Naive thymus-derived CD4-positive, alpha-beta T cell (primary cell): Measurements from ENCODE around the gene NAA30. TPM values are rescaled to one million over a fixed set of nuclear protein-coding genes. Genes with fewer than 3 reads are reported as not detected.
A peak's percentile ranks its signal among the peaks of the same experiment; 100 is the strongest.

Experiments
- ATAC-seq: fragments of 150-1000 bp; cut with Tn5 transposase; 2 replicates; pipeline ENCODE4 v1.10.0; 2021; ENCODE audit warnings: mild to moderate bottlenecking, moderate library complexity
- CTCF ChIA-PET: fragments of 350-600 bp; sonication (Branson Sonifier 250); formaldehyde crosslinking; loops from one replicate; lab custom pipeline; 2021; ENCODE audit warnings: antibody characterized with exemption; lab: Charles Lee
- POLR2A ChIA-PET: fragments of 350-600 bp; sonication (Branson Sonifier 250); formaldehyde crosslinking; loops from one replicate; lab custom pipeline; 2021; ENCODE audit warnings: antibody characterized with exemption, inconsistent platforms; lab: Charles Lee
- DNase-seq, 9 donors: peaks; one replicate each; pipeline versions ENCODE4 v3.0.0 to v3.0.0-alpha.2; 2020 to 2022; ENCODE audit warnings: mixed read lengths in 1 of 9
- H3K27ac ChIP-seq: one replicate; pipeline ENCODE4 v1.7.0; 2013; ENCODE audit warnings: mild to moderate bottlenecking, low read depth, low read length, moderate library complexity
- H3K27me3 ChIP-seq, 2 donors: one replicate each; pipeline ENCODE4 v1.7.0; 2013; ENCODE audit warnings: low read length in 2 of 2, mild to moderate bottlenecking in 2 of 2, moderate library complexity in 2 of 2; ENCODE audit not compliant: control insufficient read depth in 2 of 2, insufficient read depth in 2 of 2
- H3K36me3 ChIP-seq, 3 experiments: 1 replicate in 2 of 3; 2 replicates in 1 of 3; pipeline ENCODE4 v1.7.0; 2013; ENCODE audit warnings: low read length in 3 of 3, mild to moderate bottlenecking in 3 of 3, moderate library complexity in 1 of 3; ENCODE audit not compliant: insufficient read depth in 3 of 3, control insufficient read depth in 2 of 3
- H3K4me1 ChIP-seq, 2 donors: one replicate each; pipeline ENCODE4 v1.7.0; 2013; ENCODE audit warnings: low read length in 2 of 2, mild to moderate bottlenecking in 2 of 2, moderate library complexity in 1 of 2; ENCODE audit not compliant: control insufficient read depth in 2 of 2, insufficient read depth in 2 of 2
- H3K4me3 ChIP-seq: 2 replicates; pipeline ENCODE4 v1.7.0; 2013; ENCODE audit warnings: mild to moderate bottlenecking, low read length
- H3K9me3 ChIP-seq, 3 experiments: 1 replicate in 2 of 3; 2 replicates in 1 of 3; pipeline ENCODE4 v1.7.0; 2013; ENCODE audit warnings: low read length in 3 of 3; ENCODE audit not compliant: control insufficient read depth in 2 of 3
- H3K27ac Mint-ChIP-seq, 9 donors: one replicate each; pipeline ENCODE4 v1.8.0; 2020 to 2022; ENCODE audit warnings: mixed read lengths in 9 of 9, mild to moderate bottlenecking in 8 of 9, moderate library complexity in 5 of 9, inconsistent platforms in 2 of 9
- H3K27me3 Mint-ChIP-seq, 5 donors: one replicate each; pipeline ENCODE4 v1.8.0; 2021 to 2022; ENCODE audit warnings: mixed read lengths in 5 of 5, mild to moderate bottlenecking in 1 of 5
- H3K36me3 Mint-ChIP-seq, 5 donors: one replicate each; pipeline ENCODE4 v1.8.0; 2020 to 2022; ENCODE audit warnings: mixed read lengths in 5 of 5, mild to moderate bottlenecking in 3 of 5, inconsistent platforms in 1 of 5
- H3K4me1 Mint-ChIP-seq, 7 donors: one replicate each; pipeline ENCODE4 v1.8.0; 2020 to 2022; ENCODE audit warnings: mixed read lengths in 7 of 7, mild to moderate bottlenecking in 3 of 7, inconsistent platforms in 1 of 7
- H3K4me3 Mint-ChIP-seq, 10 donors: one replicate each; pipeline ENCODE4 v1.8.0; 2020 to 2022; ENCODE audit warnings: mild to moderate bottlenecking in 10 of 10, mixed read lengths in 10 of 10, moderate library complexity in 6 of 10, inconsistent platforms in 2 of 10
- H3K9me3 Mint-ChIP-seq, 11 donors: one replicate each; pipeline ENCODE4 v1.8.0; 2020 to 2022; ENCODE audit warnings: mixed read lengths in 11 of 11, mild to moderate bottlenecking in 4 of 11, inconsistent platforms in 1 of 11, moderate library complexity in 1 of 11
- intact Hi-C, 2 donors: fragments of 100-400 bp; cut with micrococcal nuclease; formaldehyde crosslinking; loops; one replicate each; pipeline ENCODE4 v1.15.1; 2023
- polyA plus RNA-seq, 2 donors: library from polyadenylated mRNA; unstranded; fragments of 300-500 nt; fragmentation: Illumina TruSeq; gene quantifications; one replicate each; pipeline ENCODE4 v1.2.3, GENCODE V29; 2021
- total RNA-seq, 6 experiments: library from RNA in 5 of 6; stranded (reverse) in 5 of 6; gene quantifications; 1 replicate in 5 of 6; 2 replicates in 1 of 6; pipeline ENCODE4 v1.2.3 and lab custom pipeline; 2021 to 2026

The NAA30 gene
- total and polyA plus RNA-seq, 7 experiments from 2014 or later = 7.3 to 19.6 (median 15.9) TPM

DNA sequence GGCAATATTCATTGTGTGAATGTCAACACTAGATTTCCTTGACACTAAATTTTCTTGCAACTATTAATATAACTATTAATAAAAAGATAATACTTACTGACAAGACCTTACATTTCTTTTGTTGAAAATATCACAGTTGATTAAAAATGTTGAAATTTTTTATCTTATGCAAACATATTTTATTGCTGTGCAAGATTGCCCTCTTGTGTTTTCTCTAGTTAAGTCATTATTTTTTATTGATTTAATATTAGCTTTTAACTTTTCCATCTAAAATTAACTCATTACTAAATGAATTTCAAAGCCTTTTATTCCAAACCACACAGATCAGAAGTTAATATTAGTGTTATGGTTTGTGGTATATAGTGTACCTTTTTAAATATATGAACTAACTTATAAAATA, 11.7 kb upstream of the NAA30 start:
- H3K4me1 Mint-ChIP-seq = peaks cover 0 to 3% (median 0%) of the 10 kb centered on the region in 7 donors
- no peaks in the 10 kb centered on the region for H3K9me3 Mint-ChIP-seq
- H3K9me3 ChIP-seq = no peaks in the 10 kb centered on the region
- H3K27ac ChIP-seq = no peak overlapping the region
- no peak for ATAC-seq
- H3K4me3 ChIP-seq = no peak overlapping the region
- no peaks in the 10 kb centered on the region for H3K27me3 ChIP-seq
- intact Hi-C loops = no loop called here
- H3K4me3 Mint-ChIP-seq = no peak overlapping the region
- peaks cover 0 to 12% (median 4%) of the 10 kb centered on the region in 5 donors for H3K27me3 Mint-ChIP-seq
- no peak for DNase-seq
- H3K36me3 Mint-ChIP-seq = no peaks in the 10 kb centered on the region
- CTCF ChIA-PET = no interaction called here
- POLR2A ChIA-PET = no interaction called here
- no peak overlapping the region for H3K27ac Mint-ChIP-seq
- no peaks in the 10 kb centered on the region for H3K4me1 ChIP-seq
- no peaks in the 10 kb centered on the region for H3K36me3 ChIP-seq

DNA sequence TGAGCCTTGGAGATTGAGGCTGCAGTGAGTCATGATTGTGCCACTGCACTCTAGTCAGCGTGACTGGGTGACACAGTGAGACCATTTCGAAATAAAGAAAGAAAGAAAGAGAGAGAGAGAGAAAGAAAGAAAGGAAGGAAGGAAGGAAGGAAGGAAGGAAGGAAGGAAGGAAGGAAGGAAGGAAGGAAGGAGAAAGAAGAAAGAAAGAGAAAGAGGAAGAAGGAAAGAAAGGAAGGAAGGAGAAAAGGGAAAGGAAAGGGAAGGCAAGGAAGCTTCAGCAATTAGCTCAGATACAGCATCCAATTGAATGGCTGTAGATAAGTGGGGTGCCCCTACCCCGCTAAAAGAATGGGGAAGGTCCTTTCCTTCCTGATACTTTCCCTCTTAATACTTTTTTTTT, 9.5 kb upstream of the NAA30 start:
- H3K27ac ChIP-seq = no peak overlapping the region
- H3K36me3 ChIP-seq = no peaks in the 10 kb centered on the region
- Mint-ChIP-seq H3K27ac (no peak overlapping the region), H3K4me3 (no peak overlapping the region), H3K9me3 (no peaks in the 10 kb centered on the region), H3K27me3 (peaks cover 0 to 15% (median 4%) of the 10 kb centered on the region in 5 donors), H3K4me1 (peaks cover 0 to 3% (median 0%) of the 10 kb centered on the region in 7 donors), H3K36me3 (no peaks in the 10 kb centered on the region)
- H3K9me3 ChIP-seq = no peaks in the 10 kb centered on the region
- no peak for ATAC-seq
- ChIA-PET POLR2A (no interaction called here), CTCF (no interaction called here)
- DNase-seq = no peak
- no peaks in the 10 kb centered on the region for H3K4me1 ChIP-seq
- no peaks in the 10 kb centered on the region for H3K27me3 ChIP-seq
- no peak overlapping the region for H3K4me3 ChIP-seq
- intact Hi-C loops = no loop called here

DNA sequence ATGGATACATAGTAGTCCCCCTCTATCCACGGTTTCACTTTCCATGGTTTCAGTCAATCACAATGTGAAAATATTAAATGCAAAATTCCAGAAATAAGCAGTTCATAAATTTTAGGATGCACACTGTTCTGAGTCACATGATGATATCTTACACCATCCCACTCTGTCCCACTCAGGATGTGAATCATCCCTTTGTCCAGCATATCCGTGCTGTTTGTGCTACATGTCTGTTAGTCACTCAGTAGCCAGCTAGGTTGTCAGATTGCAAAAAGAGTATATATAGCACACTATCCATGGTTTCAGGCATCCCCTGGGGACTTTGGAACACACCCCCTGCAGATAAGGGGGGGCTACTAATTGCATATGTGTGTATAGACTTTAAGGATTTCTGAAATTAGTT, 8.1 kb upstream of the NAA30 start:
- intact Hi-C loops = no loop called here
- H3K36me3 Mint-ChIP-seq = no peaks in the 10 kb centered on the region
- H3K27me3 Mint-ChIP-seq = peaks cover 0 to 11% (median 4%) of the 10 kb centered on the region in 5 donors
- Histone ChIP-seq H3K4me1 (no peaks in the 10 kb centered on the region), H3K4me3 (no peak overlapping the region), H3K27me3 (no peaks in the 10 kb centered on the region), H3K27ac (no peak overlapping the region), H3K36me3 (no peaks in the 10 kb centered on the region), H3K9me3 (no peaks in the 10 kb centered on the region)
- H3K4me3 Mint-ChIP-seq = no peak overlapping the region
- no peak overlapping the region for H3K27ac Mint-ChIP-seq
- H3K4me1 Mint-ChIP-seq = peaks cover 0 to 3% (median 0%) of the 10 kb centered on the region in 7 donors
- ATAC-seq = peak; percentile 64
- ChIA-PET POLR2A (no interaction called here), CTCF (no interaction called here)
- DNase-seq = no peak
- no peaks in the 10 kb centered on the region for H3K9me3 Mint-ChIP-seq

DNA sequence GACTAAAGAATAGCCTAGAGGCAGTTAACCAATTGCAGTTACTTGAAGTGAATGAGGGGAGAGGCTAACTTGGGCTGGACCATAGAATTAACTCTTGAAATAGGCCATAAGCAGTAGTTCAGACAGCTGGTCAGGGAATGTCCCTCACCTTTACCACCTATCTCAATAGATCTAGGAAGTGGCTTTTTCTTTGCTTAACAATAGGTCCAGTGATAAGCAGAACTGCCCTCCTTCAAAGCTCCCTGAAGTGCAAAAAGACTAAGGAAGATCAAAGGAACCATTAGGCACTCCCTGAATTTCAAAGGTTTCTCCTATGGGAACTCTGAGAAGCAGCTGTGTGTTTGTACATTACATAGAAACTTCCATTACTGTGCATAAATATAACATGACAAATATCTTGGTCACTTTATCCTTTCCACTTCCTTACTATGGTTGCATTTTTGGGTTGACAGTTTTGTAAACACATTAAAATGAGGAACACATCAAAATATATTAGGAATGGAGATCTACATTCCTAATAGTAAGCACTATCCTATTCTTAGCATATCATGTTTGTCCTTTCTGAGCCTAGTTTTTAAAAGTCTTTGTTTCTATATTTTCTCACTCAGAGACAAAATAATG, 7.2 kb upstream of the NAA30 start:
- Mint-ChIP-seq H3K4me1 (peaks cover 0 to 3% (median 0%) of the 10 kb centered on the region in 7 donors), H3K36me3 (no peaks in the 10 kb centered on the region), H3K9me3 (no peaks in the 10 kb centered on the region), H3K27ac (no peak overlapping the region), H3K27me3 (peaks cover 0 to 9% (median 4%) of the 10 kb centered on the region in 5 donors), H3K4me3 (no peak overlapping the region)
- Histone ChIP-seq H3K27me3 (no peaks in the 10 kb centered on the region), H3K4me3 (no peak overlapping the region), H3K9me3 (no peaks in the 10 kb centered on the region), H3K27ac (no peak overlapping the region), H3K36me3 (no peaks in the 10 kb centered on the region), H3K4me1 (no peaks in the 10 kb centered on the region)
- DNase-seq (no peak), ATAC-seq (no peak)
- intact Hi-C loops = no loop called here
- CTCF ChIA-PET = no interaction called here
- POLR2A ChIA-PET = no interaction called here

DNA sequence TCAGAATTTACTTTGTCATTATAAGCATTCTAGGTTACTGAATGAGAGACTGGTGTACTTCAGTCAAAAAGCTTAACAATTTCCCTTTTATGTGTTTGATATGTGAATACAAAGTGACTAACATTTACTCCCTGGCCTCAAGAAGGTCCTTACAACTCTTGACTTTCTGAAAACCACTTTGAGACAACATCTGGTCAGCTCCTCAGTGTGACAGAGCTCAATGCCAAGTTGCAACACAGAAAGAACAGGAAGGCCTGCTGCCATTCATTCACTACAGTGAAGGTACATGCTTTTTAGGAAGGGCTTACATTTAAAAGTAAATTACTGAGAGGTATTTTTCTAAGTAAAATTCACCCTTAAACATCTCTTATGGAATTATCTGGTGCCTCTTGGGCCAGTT, 2.3 kb upstream of the NAA30 start:
- Mint-ChIP-seq H3K9me3 (no peaks in the 10 kb centered on the region), H3K4me3 (peak overlapping the region in 2 of 10 donors; percentile 6 to 27), H3K4me1 (peaks cover 18 to 36% (median 26%) of the 10 kb centered on the region in 7 donors), H3K27me3 (peaks cover 0 to 8% (median 0%) of the 10 kb centered on the region in 5 donors), H3K36me3 (no peaks in the 10 kb centered on the region), H3K27ac (peak overlapping the region in 3 of 9 donors; percentile 47 to 97 (median 85))
- no peak for ATAC-seq
- Histone ChIP-seq H3K9me3 (no peaks in the 10 kb centered on the region), H3K27ac (no peak overlapping the region), H3K36me3 (peaks cover 0 to 6% (median 0%) of the 10 kb centered on the region in 3 experiments), H3K4me1 (peaks cover 9 to 13% of the 10 kb centered on the region in 2 donors), H3K4me3 (no peak overlapping the region), H3K27me3 (no peaks in the 10 kb centered on the region)
- intact Hi-C loops = no loop called here
- ChIA-PET POLR2A (interaction anchor here (0.9 kb wide), 1 partner anchor 805 kb away, joined by 4 read pairs; no protein-coding TSS in a partner anchor), CTCF (no interaction called here)
- DNase-seq = no peak

DNA sequence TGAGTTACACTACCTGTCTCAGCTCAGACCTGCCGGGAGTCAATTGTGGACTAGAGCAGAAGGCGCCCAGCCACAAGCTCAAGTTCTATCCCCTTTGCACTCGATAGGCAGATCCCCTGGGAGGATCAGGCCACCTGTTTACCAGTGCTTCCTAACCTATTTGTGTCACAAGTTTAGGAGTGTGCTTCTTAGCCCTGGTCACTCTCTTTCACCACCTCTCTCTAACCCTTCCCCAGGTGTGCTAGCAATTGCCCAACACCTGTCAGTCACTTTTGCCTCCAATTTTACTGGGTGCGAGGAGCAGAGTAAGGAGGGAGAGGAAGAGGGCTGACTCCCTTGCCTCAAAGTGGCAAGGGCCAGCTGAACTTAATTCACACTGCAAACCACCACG, 745 bp upstream of the NAA30 start:
- ATAC-seq (no peak), DNase-seq (peak in 3 of 9 donors; percentile 2 to 21 (median 7))
- intact Hi-C loops = loop anchor here (1.0 to 10.0 kb wide), 16 partner anchors 120 to 1955 kb away; partner anchors contain the start of genes KIAA0586 (in 2 of the 2), TIMM9 (in 2 of the 2), TMEM260 (in 2 of the 2) and AP5M1 (in 1 of the 2)
- Histone ChIP-seq H3K36me3 (peaks cover 0 to 6% (median 0%) of the 10 kb centered on the region in 3 experiments), H3K27ac (peak overlapping the region; percentile 72), H3K27me3 (no peaks in the 10 kb centered on the region), H3K4me3 (peak overlapping the region; percentile 68), H3K9me3 (no peaks in the 10 kb centered on the region), H3K4me1 (peaks cover 11 to 13% of the 10 kb centered on the region in 2 donors)
- Mint-ChIP-seq H3K36me3 (peaks cover 0 to 6% (median 0%) of the 10 kb centered on the region in 5 donors), H3K4me3 (peak overlapping the region; percentile 86 to 98 (median 94)), H3K27ac (peak overlapping the region; percentile 88 to 99 (median 95)), H3K9me3 (no peaks in the 10 kb centered on the region), H3K4me1 (peaks cover 31 to 52% (median 38%) of the 10 kb centered on the region in 7 donors), H3K27me3 (peaks cover 0 to 5% (median 0%) of the 10 kb centered on the region in 5 donors)
- ChIA-PET POLR2A (interaction anchor here (0.9 to 3.1 kb wide), 3 partner anchors 11 to 1954 kb away, joined by 3 to 17 read pairs (median 5); partner anchors contain the start of genes AP5M1 and EXOC5), CTCF (no interaction called here)
